WTC11 (cell line): Measurements from ENCODE around the gene NAALAD2. TPM values are rescaled to one million over a fixed set of nuclear protein-coding genes. Genes with fewer than 3 reads are reported as not detected.

Experiments
- ATAC-seq: fragments of 200-7000 bp; cut with Tn5 transposase; 2 replicates; pipeline ENCODE4 v1.10.0; 2021; ENCODE audit warnings: mild to moderate bottlenecking, moderate library complexity
- CTCF ChIA-PET: fragments of 300-600 bp; sonication (Branson Sonifier 250); formaldehyde crosslinking; loops from one replicate; lab custom pipeline; 2021; ENCODE audit warnings: antibody characterized with exemption; lab: Charles Lee
- POLR2A ChIA-PET: fragments of 350-600 bp; sonication (Branson Sonifier 250); formaldehyde crosslinking; loops from one replicate; lab custom pipeline; 2021; ENCODE audit warnings: antibody characterized with exemption; lab: Charles Lee
- DNase-seq: peaks from one replicate; pipeline ENCODE4 v3.0.0; 2021; ENCODE audit warnings: low spot score
- H3K27ac Mint-ChIP-seq: 2 replicates; pipeline ENCODE4 v1.8.0; 2021; ENCODE audit warnings: mixed read lengths
- H3K27me3 Mint-ChIP-seq: 2 replicates; pipeline ENCODE4 v1.8.0; 2021; ENCODE audit warnings: low read depth, mild to moderate bottlenecking, moderate library complexity, mixed read lengths
- H3K36me3 Mint-ChIP-seq: 2 replicates; pipeline ENCODE4 v1.8.0; 2021; ENCODE audit warnings: mixed read lengths
- H3K4me1 Mint-ChIP-seq: 2 replicates; pipeline ENCODE4 v1.8.0; 2022; ENCODE audit warnings: mixed read lengths
- H3K4me3 Mint-ChIP-seq: 2 replicates; pipeline ENCODE4 v1.8.0; 2021; ENCODE audit warnings: mild to moderate bottlenecking, moderate library complexity, mixed read lengths
- H3K9me3 Mint-ChIP-seq: 2 replicates; pipeline ENCODE4 v1.8.0; 2021; ENCODE audit warnings: mixed read lengths
- AFF4 ChIP-seq: sonication (generic); formaldehyde crosslinking; IDR thresholded peaks from 2 replicates; pipeline ENCODE4 v1.8.1; 2023; ENCODE audit warnings: mild to moderate bottlenecking, missing genetic modification reagents, borderline replicate concordance
- CBFB ChIP-seq: sonication (generic); formaldehyde crosslinking; IDR thresholded peaks from 2 replicates; pipeline ENCODE4 v1.8.1; 2022; ENCODE audit warnings: mild to moderate bottlenecking, low read depth, missing genetic modification reagents
- FOXJ3 ChIP-seq: sonication (generic); formaldehyde crosslinking; IDR thresholded peaks from 2 replicates; pipeline ENCODE4 v1.9.0; 2021; ENCODE audit warnings: missing genetic modification reagents, mild to moderate bottlenecking, borderline replicate concordance
- JUN ChIP-seq: sonication (generic); formaldehyde crosslinking; IDR thresholded peaks from 2 replicates; pipeline ENCODE4 v1.8.0; 2023; ENCODE audit warnings: mild to moderate bottlenecking, missing genetic modification reagents
- MLX ChIP-seq: sonication (generic); formaldehyde crosslinking; IDR thresholded peaks from 2 replicates; pipeline ENCODE4 v1.8.1; 2023; ENCODE audit warnings: mild to moderate bottlenecking, missing genetic modification reagents, moderate library complexity
- NFE2L1 ChIP-seq: sonication (generic); formaldehyde crosslinking; IDR thresholded peaks from 2 replicates; pipeline ENCODE4 v1.8.1; 2023; ENCODE audit warnings: missing genetic modification reagents
- RORB ChIP-seq: fragments of 250-450 bp; sonication (Bioruptor Pico); IDR thresholded peaks from 2 replicates; pipeline ENCODE4 v1.9.0; 2021; ENCODE audit warnings: mild to moderate bottlenecking
- SMAD4 ChIP-seq: sonication (generic); formaldehyde crosslinking; IDR thresholded peaks from 2 replicates; pipeline ENCODE4 v1.8.0; 2022; ENCODE audit warnings: mild to moderate bottlenecking, missing genetic modification reagents
- STAT6 ChIP-seq: sonication (generic); formaldehyde crosslinking; conservative IDR thresholded peaks from 2 replicates; pipeline ENCODE4 v1.8.1; 2023; ENCODE audit warnings: mild to moderate bottlenecking, low read depth, missing genetic modification reagents, moderate library complexity
- ZNF138 ChIP-seq: sonication (generic); formaldehyde crosslinking; conservative IDR thresholded peaks from 2 replicates; pipeline ENCODE4 v1.8.1; 2022; ENCODE audit warnings: mild to moderate bottlenecking, moderate library complexity, missing genetic modification reagents
- ZNF219 ChIP-seq: sonication (generic); formaldehyde crosslinking; IDR thresholded peaks from 2 replicates; pipeline ENCODE4 v1.8.0; 2023; ENCODE audit warnings: missing genetic modification reagents, mild to moderate bottlenecking, borderline replicate concordance
- ZNF263 ChIP-seq: sonication (generic); formaldehyde crosslinking; IDR thresholded peaks from 2 replicates; pipeline ENCODE4 v1.8.1; 2022; ENCODE audit warnings: low read depth, mild to moderate bottlenecking, moderate library complexity, missing genetic modification reagents
- ZNF396 ChIP-seq: fragments of 250-450 bp; sonication (Bioruptor Pico); IDR thresholded peaks from 2 replicates; pipeline ENCODE4 v1.8.0; 2021; ENCODE audit warnings: mild to moderate bottlenecking, moderate library complexity, borderline replicate concordance
- total RNA-seq: library from RNA; stranded (reverse); gene quantifications from 3 replicates; pipeline ENCODE4 v1.2.3, GENCODE V29; 2021
- TF ChIP-seq, protein P1 (sequence below): sonication (generic); formaldehyde crosslinking; IDR thresholded peaks from 2 replicates; pipeline ENCODE4 v1.8.0; 2023; ENCODE audit warnings: missing genetic modification reagents, mild to moderate bottlenecking, borderline replicate concordance
- TF ChIP-seq, protein P2 (sequence below): sonication (generic); formaldehyde crosslinking; IDR thresholded peaks from 2 replicates; pipeline ENCODE4 v1.8.0; 2022; ENCODE audit warnings: mild to moderate bottlenecking, missing genetic modification reagents
- TF ChIP-seq, protein P3 (sequence below): sonication (generic); formaldehyde crosslinking; IDR thresholded peaks from 2 replicates; pipeline ENCODE4 v1.8.1; 2023; ENCODE audit warnings: mild to moderate bottlenecking, missing genetic modification reagents
- TF ChIP-seq, protein P4 (sequence below): fragments of 250-450 bp; sonication (Bioruptor Pico); IDR thresholded peaks from 2 replicates; pipeline ENCODE4 v1.9.0; 2021; ENCODE audit warnings: mild to moderate bottlenecking

The NAALAD2 gene
- total RNA-seq, 1 experiment from 2014 or later = 3.7 TPM

DNA sequence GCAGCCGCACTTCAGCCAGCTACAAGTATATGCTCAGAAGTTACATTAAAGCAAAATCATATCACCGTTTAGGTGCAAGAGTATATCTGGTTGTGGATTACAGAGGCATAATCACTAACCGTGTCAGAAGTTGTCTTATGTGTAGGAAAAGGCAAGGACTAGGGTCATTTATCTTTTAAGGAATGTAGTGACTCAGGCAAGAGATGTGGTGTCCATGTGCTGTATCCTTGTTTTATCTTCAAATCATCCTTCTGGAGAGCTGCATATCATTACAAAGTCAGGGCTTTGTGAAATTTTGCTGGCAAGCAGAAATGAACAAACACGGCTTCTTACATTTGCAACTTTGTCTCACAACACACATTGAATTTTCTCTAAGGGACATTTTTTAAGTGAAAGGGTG, 101.1 kb downstream of the NAALAD2 start (continued):
- TF ChIP-seq, protein P1, sequence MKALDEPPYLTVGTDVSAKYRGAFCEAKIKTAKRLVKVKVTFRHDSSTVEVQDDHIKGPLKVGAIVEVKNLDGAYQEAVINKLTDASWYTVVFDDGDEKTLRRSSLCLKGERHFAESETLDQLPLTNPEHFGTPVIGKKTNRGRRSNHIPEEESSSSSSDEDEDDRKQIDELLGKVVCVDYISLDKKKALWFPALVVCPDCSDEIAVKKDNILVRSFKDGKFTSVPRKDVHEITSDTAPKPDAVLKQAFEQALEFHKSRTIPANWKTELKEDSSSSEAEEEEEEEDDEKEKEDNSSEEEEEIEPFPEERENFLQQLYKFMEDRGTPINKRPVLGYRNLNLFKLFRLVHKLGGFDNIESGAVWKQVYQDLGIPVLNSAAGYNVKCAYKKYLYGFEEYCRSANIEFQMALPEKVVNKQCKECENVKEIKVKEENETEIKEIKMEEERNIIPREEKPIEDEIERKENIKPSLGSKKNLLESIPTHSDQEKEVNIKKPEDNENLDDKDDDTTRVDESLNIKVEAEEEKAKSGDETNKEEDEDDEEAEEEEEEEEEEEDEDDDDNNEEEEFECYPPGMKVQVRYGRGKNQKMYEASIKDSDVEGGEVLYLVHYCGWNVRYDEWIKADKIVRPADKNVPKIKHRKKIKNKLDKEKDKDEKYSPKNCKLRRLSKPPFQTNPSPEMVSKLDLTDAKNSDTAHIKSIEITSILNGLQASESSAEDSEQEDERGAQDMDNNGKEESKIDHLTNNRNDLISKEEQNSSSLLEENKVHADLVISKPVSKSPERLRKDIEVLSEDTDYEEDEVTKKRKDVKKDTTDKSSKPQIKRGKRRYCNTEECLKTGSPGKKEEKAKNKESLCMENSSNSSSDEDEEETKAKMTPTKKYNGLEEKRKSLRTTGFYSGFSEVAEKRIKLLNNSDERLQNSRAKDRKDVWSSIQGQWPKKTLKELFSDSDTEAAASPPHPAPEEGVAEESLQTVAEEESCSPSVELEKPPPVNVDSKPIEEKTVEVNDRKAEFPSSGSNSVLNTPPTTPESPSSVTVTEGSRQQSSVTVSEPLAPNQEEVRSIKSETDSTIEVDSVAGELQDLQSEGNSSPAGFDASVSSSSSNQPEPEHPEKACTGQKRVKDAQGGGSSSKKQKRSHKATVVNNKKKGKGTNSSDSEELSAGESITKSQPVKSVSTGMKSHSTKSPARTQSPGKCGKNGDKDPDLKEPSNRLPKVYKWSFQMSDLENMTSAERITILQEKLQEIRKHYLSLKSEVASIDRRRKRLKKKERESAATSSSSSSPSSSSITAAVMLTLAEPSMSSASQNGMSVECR (CRISPR knock-in tag) = no peak
- TF ChIP-seq SMAD4 (no peak), RORB (no peak), MLX (CRISPR knock-in tag) (no peak), ZNF396 (CRISPR knock-in tag) (no peak), FOXJ3 (no peak), STAT6 (CRISPR knock-in tag) (no peak), JUN (CRISPR knock-in tag) (no peak), ZNF263 (CRISPR knock-in tag) (no peak), NFE2L1 (CRISPR knock-in tag) (no peak)
- TF ChIP-seq, protein P2, sequence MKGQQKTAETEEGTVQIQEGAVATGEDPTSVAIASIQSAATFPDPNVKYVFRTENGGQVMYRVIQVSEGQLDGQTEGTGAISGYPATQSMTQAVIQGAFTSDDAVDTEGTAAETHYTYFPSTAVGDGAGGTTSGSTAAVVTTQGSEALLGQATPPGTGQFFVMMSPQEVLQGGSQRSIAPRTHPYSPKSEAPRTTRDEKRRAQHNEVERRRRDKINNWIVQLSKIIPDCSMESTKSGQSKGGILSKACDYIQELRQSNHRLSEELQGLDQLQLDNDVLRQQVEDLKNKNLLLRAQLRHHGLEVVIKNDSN (CRISPR knock-in tag) = no peak
- TF ChIP-seq, protein P3, sequence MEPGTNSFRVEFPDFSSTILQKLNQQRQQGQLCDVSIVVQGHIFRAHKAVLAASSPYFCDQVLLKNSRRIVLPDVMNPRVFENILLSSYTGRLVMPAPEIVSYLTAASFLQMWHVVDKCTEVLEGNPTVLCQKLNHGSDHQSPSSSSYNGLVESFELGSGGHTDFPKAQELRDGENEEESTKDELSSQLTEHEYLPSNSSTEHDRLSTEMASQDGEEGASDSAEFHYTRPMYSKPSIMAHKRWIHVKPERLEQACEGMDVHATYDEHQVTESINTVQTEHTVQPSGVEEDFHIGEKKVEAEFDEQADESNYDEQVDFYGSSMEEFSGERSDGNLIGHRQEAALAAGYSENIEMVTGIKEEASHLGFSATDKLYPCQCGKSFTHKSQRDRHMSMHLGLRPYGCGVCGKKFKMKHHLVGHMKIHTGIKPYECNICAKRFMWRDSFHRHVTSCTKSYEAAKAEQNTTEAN (CRISPR knock-in tag) = no peak
- TF ChIP-seq, protein P4, sequence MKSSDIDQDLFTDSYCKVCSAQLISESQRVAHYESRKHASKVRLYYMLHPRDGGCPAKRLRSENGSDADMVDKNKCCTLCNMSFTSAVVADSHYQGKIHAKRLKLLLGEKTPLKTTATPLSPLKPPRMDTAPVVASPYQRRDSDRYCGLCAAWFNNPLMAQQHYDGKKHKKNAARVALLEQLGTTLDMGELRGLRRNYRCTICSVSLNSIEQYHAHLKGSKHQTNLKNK = no peak

GRCh38 chr11:90237004-90237403, 102.5 kb downstream of the NAALAD2 start:
- Mint-ChIP-seq H3K27me3 (no peaks in the 10 kb centered on the region; the same call in 1 of the 2 replicates), H3K4me3 (no peak overlapping the region), H3K9me3 (0 out of 2 replicates have a peak, but pooled peaks cover 4% of the 10 kb centered on the region), H3K27ac (no peak overlapping the region), H3K36me3 (no peaks in the 10 kb centered on the region), H3K4me1 (peaks cover 30% of the 10 kb centered on the region)
- no peak for ATAC-seq
- TF ChIP-seq ZNF138 (CRISPR knock-in tag) = no peak
- no peak for TF ChIP-seq ZNF219
- TF ChIP-seq CBFB (CRISPR knock-in tag) = no peak
- TF ChIP-seq AFF4 (CRISPR knock-in tag) = no peak
- CTCF ChIA-PET = interaction anchor here (0.8 kb wide), 1 partner anchor 17 kb away, joined by 3 read pairs; no protein-coding TSS in a partner anchor
- DNase-seq = no peak
- POLR2A ChIA-PET = no interaction called here
